Astrocyte of the spinal cord (primary cell): ENCODE measurements around the gene HDGFL3.
"Not testable (repeated sequence)": the region's sequence is repeated elsewhere in the genome, so short reads cannot be mapped to it uniquely, and the experiment has no call there.

ENCODE experiments used
- DNase-seq: peaks from one replicate; pipeline ENCODE4 v3.0.0; 2011; ENCODE audit warnings: low read depth, low spot score
- H3K4me3 ChIP-seq: 2 replicates; pipeline ENCODE4 v1.5.1; 2011; ENCODE audit warnings: low read depth, mild to moderate bottlenecking, low read length, moderate library complexity
- in situ Hi-C: cut with HindIII; loops from 2 replicates; pipeline ENCODE4 v1.10.0; 2017; ENCODE audit warnings: low sequenced_read_pairs
- TF ChIP-seq, protein P1 (sequence below): IDR thresholded peaks from 2 replicates; pipeline ENCODE4 v1.5.1; 2012; ENCODE audit warnings: low read depth, mild to moderate bottlenecking, low read length, inconsistent platforms

The HDGFL3 gene

DNA sequence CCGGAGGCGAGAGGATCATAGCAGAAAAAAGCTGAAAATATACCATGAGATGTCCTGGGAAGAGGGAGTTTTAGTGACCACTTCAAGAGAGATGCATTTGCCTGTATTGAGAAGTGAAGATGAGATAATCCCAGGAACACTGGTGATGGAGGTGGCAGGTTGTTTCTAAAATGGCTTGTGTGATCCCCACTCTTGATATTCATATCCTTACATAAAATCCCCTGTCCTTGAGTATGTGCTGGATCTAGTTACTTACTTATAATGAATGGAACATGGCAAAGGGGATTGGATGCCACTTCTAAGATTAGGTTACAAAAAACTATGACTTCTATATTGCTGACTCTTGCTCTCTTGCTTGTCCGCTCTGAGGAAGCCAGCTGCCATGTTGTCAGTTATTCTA lies 22.1 kb downstream of the HDGFL3 start:
- in situ Hi-C loops, result no loop called here
- DNase-seq, result no peak
- TF ChIP-seq, protein P1, sequence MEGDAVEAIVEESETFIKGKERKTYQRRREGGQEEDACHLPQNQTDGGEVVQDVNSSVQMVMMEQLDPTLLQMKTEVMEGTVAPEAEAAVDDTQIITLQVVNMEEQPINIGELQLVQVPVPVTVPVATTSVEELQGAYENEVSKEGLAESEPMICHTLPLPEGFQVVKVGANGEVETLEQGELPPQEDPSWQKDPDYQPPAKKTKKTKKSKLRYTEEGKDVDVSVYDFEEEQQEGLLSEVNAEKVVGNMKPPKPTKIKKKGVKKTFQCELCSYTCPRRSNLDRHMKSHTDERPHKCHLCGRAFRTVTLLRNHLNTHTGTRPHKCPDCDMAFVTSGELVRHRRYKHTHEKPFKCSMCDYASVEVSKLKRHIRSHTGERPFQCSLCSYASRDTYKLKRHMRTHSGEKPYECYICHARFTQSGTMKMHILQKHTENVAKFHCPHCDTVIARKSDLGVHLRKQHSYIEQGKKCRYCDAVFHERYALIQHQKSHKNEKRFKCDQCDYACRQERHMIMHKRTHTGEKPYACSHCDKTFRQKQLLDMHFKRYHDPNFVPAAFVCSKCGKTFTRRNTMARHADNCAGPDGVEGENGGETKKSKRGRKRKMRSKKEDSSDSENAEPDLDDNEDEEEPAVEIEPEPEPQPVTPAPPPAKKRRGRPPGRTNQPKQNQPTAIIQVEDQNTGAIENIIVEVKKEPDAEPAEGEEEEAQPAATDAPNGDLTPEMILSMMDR, result no peak

DNA sequence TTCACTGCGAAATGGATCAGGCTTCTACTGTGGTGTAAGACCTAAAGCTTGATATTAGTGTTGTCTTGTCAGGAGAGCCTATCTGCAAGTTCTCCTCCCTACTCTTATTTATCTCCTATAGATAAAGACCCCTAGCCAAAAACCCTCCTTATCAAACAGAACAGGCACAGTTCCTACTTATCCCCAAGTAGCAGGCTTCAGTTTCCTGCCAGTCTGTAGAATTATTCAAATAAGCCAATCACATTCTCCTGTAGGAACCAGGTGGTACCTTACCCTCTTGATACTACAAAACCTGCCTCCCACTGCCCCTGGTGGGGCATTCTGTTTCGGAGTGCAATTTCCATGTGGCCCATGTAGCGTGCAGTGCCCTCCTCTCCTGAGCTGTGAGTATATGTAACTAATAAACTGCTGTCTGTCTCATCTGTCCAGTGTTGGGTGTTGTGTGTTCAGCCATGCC lies 28.7 kb downstream of the HDGFL3 start:
- no peak for DNase-seq
- TF ChIP-seq, protein P1, result no peak
- in situ Hi-C loops, result no loop called here
- no peak overlapping the region for H3K4me3 ChIP-seq

More for the DNA sequence above, 22.1 kb downstream of the HDGFL3 start:
- no peak overlapping the region for H3K4me3 ChIP-seq

DNA sequence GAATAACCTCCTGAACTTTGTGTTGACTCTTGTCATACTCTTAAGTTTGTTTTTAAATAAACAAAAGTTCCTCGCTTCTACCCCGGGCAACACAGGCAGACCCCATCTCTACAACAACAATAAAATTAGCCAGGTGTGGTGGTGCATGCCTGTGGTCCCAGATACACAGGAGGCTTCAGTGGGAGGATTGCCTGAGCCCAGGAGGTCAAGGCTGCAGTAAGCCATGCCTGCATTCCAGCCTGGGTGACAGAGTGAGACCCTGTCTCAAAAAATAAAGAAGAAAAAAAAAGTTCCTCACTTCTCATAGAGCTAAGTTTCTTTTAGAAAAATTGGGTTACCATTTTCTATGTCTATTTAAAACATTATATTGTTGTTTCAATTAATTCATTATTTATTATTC lies 29.2 kb downstream of the HDGFL3 start:
- H3K4me3 ChIP-seq, result no peak overlapping the region
- no peak for DNase-seq
- TF ChIP-seq, protein P1, result no peak
- in situ Hi-C loops, result no loop called here

DNA sequence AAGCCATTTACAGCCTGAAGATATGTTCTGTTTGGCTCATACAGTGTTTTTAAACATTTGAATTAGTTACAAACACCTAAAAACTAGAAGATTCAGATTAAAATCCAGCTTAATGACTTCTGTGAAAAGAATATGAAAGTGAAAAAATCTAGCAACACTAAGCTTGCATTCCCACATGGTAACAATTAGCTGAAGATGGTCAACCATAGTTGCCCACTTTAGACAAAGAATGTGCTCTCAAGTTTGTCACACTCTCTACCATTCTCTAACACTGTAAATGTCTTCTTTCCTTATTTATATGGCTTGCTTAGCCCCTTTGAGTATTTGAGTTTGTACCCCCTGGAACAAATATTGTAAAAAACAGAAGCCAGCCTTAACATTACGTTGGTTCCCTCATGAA lies 32.7 kb downstream of the HDGFL3 start:
- no peak overlapping the region for H3K4me3 ChIP-seq
- TF ChIP-seq, protein P1, result no peak
- in situ Hi-C loops, result no loop called here
- no peak for DNase-seq

DNA sequence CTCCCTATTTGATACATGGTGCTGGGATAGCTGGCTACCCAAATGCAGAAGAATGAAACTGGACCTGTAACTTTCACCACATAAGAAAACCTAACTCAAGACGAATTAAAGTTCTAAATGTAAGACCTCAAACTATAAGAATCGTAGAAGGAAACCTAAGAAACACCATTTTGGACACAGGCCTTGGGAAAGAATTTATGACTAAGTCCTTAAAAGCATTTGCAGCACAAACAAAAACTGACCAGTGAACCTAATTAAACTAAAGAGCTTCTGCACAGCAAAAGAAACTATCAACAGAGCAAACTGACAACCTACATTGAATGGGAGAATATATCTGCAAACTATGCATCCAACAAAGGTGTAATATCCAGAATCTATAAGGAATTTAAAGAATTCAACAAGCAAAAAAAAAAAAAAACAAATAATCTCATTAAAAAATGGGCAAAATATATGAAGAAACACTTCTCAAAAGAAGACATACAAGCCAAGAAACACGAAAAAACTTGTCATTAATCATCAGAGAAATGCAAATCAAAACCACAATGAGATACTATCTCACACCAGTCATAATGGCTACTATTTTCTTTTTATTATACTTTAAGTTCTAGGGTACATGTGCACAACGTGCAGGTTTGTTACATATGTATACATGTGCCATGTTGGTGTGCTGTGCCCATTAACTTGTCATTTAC lies 37.0 kb downstream of the HDGFL3 start:
- in situ Hi-C loops, result no loop called here
- no peak overlapping the region for H3K4me3 ChIP-seq
- TF ChIP-seq, protein P1, result no peak
- peak; percentile 54 for DNase-seq

DNA sequence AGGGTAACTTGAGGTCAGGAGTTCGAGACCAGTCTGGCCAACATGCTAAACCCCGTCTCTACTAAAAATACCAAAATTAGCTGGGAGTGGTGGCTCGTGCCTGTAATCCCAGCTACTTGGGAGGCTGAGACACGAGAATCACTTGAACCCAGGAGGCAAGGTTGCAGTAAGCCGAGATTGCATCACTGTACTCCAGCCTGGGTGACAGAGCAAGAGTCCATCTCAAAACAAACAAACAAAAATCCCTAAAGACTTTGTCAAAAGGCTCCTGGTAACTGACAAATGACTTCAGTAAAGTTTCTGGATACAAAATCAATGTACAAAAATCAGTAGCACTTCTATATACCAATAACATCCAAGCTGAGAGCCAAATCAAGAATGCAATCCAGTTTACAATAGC lies 38.0 kb downstream of the HDGFL3 start:
- DNase-seq, H3K4me3 ChIP-seq, in situ Hi-C loops: not testable (repeated sequence)

DNA sequence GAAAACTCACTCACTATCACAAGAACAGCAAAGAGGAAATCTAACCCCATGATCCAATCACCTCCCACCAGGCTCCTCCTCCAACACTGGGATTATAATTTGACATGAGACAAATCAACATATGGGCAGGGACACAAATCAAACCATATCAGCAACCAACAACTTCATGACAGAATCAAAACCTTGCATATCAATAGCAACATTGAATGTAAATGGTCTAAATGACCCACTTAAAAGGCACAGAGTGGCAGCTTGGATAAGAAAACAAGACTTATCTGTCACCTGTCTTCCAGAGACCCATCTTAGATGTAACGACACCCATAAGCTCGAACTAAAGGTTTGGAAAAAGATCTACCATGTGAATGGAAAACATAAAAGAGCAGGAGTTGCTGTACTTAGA lies 40.8 kb downstream of the HDGFL3 start:
- H3K4me3 ChIP-seq, result no peak overlapping the region
- TF ChIP-seq, protein P1, result no peak
- DNase-seq, result no peak
- in situ Hi-C loops, result no loop called here
